Bronchial epithelial cell (primary cell): ENCODE results near the gene HLCS. TPM values are rescaled to one million over a fixed set of nuclear protein-coding genes. Genes with fewer than 3 reads are reported as not detected.

ENCODE experiments used
- DNase-seq: peaks from one replicate; pipeline ENCODE4 v3.0.0-alpha.2; 2010; ENCODE audit warnings: low read depth
- FAIRE-seq: peaks from 2 replicates; lab custom pipeline; 2011; peaks lifted over from hg19 to GRCh38; lab: Jason Lieb, UNC
- H3K27me3 ChIP-seq: 2 replicates; pipeline ENCODE4 v1.5.1; 2011; ENCODE audit warnings: low read length; ENCODE audit not compliant: control insufficient read depth, insufficient read depth
- H3K36me3 ChIP-seq: 2 replicates; pipeline ENCODE4 v1.5.1; 2011; ENCODE audit warnings: low read length; ENCODE audit not compliant: control insufficient read depth, insufficient read depth
- H3K4me3 ChIP-seq: 2 replicates; pipeline ENCODE4 v1.5.1; 2011; ENCODE audit warnings: mild to moderate bottlenecking, low read depth, low read length, control low read depth
- total RNA-seq: library from RNA; depleted of rRNA; stranded (reverse); fragments of >200 nt; gene quantifications from 2 replicates; pipeline ENCODE4 v1.2.1, GENCODE V29; 2014
- TF ChIP-seq, protein P1 (sequence below): IDR thresholded peaks from 2 replicates; pipeline ENCODE4 v1.5.1; 2011; ENCODE audit warnings: mild to moderate bottlenecking, moderate library complexity, low read length, control low read depth, inconsistent platforms; ENCODE audit not compliant: insufficient read depth, severe bottlenecking

The HLCS gene
- total RNA-seq, 1 donor from 2014 or later = 26.3 TPM

DNA sequence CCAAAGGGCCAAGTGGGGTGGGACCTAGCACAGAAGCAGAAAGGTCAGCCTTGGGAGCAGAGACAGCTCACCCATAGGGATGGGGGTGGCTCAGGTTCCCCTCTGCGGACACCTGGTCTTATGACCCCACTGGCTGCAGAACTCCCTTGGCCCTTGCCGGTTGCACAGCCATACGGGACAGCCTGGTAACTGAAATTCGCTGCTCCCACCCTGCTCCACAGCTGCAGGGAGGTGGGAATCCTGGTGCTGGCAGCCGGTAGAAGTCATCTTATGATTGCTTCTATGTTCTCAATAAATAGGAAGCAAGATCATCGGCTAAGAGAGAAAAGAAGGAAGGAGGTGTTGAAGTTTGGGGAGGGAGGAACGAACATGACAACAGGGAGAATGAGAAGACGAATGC lies 64.1 kb downstream of the HLCS start:
- DNase-seq (no peak), FAIRE-seq (no peak)
- H3K36me3 ChIP-seq = peaks cover 3% of the 10 kb centered on the region
- H3K4me3 ChIP-seq = no peak overlapping the region
- TF ChIP-seq, protein P1, sequence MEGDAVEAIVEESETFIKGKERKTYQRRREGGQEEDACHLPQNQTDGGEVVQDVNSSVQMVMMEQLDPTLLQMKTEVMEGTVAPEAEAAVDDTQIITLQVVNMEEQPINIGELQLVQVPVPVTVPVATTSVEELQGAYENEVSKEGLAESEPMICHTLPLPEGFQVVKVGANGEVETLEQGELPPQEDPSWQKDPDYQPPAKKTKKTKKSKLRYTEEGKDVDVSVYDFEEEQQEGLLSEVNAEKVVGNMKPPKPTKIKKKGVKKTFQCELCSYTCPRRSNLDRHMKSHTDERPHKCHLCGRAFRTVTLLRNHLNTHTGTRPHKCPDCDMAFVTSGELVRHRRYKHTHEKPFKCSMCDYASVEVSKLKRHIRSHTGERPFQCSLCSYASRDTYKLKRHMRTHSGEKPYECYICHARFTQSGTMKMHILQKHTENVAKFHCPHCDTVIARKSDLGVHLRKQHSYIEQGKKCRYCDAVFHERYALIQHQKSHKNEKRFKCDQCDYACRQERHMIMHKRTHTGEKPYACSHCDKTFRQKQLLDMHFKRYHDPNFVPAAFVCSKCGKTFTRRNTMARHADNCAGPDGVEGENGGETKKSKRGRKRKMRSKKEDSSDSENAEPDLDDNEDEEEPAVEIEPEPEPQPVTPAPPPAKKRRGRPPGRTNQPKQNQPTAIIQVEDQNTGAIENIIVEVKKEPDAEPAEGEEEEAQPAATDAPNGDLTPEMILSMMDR = no peak
- no peaks in the 10 kb centered on the region for H3K27me3 ChIP-seq

DNA sequence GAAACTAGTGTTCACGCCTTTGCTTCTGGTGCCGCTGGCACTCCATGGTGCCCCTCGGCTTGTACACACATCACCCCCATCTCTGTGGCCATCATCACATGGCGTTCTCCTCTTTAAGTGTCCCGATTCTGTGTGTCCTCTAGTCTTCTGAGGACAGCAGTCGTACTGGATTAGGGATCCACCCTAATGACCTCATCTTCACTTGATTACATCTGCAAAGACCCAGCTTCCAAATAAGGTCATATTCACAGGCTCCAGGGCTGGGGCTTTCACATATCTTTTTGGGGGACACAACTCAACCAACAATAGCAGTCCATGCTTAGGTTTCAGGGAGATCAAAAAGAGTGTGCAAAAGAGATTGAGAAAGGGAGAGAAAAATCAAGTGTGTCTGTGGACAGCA lies 64.9 kb downstream of the HLCS start:
- Histone ChIP-seq H3K4me3 (no peak overlapping the region), H3K27me3 (no peaks in the 10 kb centered on the region), H3K36me3 (peaks cover 3% of the 10 kb centered on the region)
- TF ChIP-seq, protein P1 = no peak
- FAIRE-seq (no peak), DNase-seq (no peak)

DNA sequence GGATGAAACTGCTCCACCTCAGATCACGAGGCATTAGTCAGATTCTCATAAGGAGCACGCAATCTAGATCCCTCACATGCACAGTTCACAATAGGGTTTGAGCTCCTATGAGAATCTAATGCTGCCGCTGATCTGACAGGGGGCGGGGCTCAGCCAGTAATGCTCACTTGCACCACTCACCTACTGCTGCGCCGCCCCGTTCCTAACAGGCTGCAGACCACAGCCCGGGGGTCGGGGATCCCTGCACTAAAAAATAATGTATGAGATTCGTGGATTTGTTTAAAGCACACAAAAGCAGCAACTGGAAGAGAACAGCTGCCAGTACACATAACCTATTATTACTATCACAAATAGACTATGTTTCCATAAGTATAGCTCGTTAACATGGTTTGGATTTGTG lies 72.9 kb downstream of the HLCS start:
- H3K27me3 ChIP-seq = no peaks in the 10 kb centered on the region
- H3K36me3 ChIP-seq = no peaks in the 10 kb centered on the region
- TF ChIP-seq, protein P1 = no peak
- no peak for DNase-seq
- H3K4me3 ChIP-seq = no peak overlapping the region
- FAIRE-seq = no peak

DNA sequence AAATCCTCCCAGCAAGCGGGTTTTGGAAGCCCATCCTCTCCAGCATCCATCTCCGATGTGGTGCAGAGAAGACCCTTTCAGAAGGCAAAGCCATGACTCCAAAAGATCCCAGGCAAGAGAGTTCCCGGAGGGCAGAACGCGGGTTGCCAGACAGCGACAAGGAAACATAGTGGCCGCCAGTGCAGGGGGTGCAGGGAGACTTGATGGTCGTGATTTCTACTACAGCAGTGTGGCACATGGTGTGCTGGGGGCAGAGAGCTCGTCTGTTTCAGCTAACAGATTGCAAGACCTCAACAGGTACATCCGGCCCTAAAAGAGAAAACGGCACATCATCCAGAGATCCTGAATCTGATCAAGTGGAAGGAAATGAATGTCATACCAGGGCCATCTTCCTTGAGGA lies 74.3 kb downstream of the HLCS start:
- FAIRE-seq (peak; percentile 13), DNase-seq (no peak)
- TF ChIP-seq, protein P1 = no peak
- H3K4me3 ChIP-seq = no peak overlapping the region
- no peaks in the 10 kb centered on the region for H3K36me3 ChIP-seq
- H3K27me3 ChIP-seq = no peaks in the 10 kb centered on the region

DNA sequence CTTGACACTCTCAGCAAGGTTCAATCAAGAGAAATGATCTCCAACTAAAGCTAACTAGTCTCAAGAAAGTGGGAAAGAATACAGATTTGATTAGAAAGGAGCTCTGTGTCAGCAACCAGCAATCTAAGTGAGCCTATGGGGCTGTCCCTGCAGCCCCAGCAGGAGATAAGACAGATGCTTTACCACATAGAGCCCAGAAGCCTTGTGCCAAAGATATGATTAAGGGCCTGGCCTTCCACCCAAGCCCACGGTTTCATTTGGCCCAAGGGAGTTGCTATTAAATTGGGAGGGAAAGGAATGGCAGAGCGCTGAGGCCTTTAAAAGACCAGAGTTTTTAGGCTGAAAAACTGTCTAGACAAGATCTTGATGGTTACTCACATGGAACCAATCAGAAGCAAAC lies 74.8 kb downstream of the HLCS start:
- Histone ChIP-seq H3K36me3 (no peaks in the 10 kb centered on the region), H3K4me3 (no peak overlapping the region), H3K27me3 (no peaks in the 10 kb centered on the region)
- DNase-seq (no peak), FAIRE-seq (no peak)
- TF ChIP-seq, protein P1 = no peak

DNA sequence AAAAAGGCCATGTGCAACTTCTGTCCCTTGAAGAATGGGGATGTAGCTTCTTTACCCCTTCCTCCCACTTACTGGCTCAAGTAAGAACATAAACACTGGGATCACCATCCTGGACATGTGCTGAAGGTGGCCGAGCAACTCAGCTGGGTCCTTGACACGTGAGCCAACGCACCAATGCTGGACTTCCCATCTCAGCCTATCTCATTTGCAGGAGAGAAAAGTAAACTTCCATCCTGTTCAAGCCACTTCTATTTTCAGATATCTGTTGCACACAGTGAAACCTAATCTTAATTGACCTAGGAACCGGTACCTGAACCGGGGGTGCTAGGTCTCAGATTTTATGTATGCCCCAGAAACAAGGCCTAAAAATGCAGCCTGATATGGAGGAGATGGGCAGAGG lies 75.3 kb downstream of the HLCS start:
- no peak overlapping the region for H3K4me3 ChIP-seq
- FAIRE-seq (no peak), DNase-seq (no peak)
- TF ChIP-seq, protein P1 = no peak
- H3K27me3 ChIP-seq = no peaks in the 10 kb centered on the region
- no peaks in the 10 kb centered on the region for H3K36me3 ChIP-seq
